K562 (cell line): ENCODE data around the gene ZNHIT2. TPM values are rescaled to one million over a fixed set of nuclear protein-coding genes. Genes with fewer than 3 reads are reported as not detected.

Experiments
- CBX1 ChIP-seq: sonication (generic); IDR thresholded peaks from 2 replicates; pipeline ENCODE4 v1.6.1; 2016; ENCODE audit warnings: antibody characterized with exemption, low read depth, mild to moderate bottlenecking
- CCAR2 ChIP-seq: fragments of 200-400 bp; formaldehyde crosslinking; IDR thresholded peaks from 2 replicates; pipeline ENCODE4 v1.6.1; 2017; ENCODE audit warnings: mild to moderate bottlenecking, low read depth, low read length
- CEBPB ChIP-seq: fragments of 450-650 bp; IDR thresholded peaks from 2 replicates; pipeline ENCODE4 v1.6.1; 2016; ENCODE audit warnings: missing genetic modification characterization, missing compliant biosample characterization
- CREM ChIP-seq: IDR thresholded peaks from 2 replicates; pipeline ENCODE4 v1.6.1; 2014; ENCODE audit warnings: antibody characterized with exemption, low read depth
- CTBP1 ChIP-seq: fragments of 450-650 bp; IDR thresholded peaks from 2 replicates; pipeline ENCODE4 v1.6.1; 2016; ENCODE audit warnings: borderline replicate concordance
- ELF1 ChIP-seq: fragments of 200-800 bp; sonication (Bioruptor generic); IDR thresholded peaks from 2 replicates; pipeline ENCODE4 v1.6.1; 2016; ENCODE audit warnings: missing genetic modification characterization, missing compliant biosample characterization
- ETV6 ChIP-seq, 3 experiments: fragments of 150-350 bp in 1 of 3; sonication (generic) in 1 of 3; formaldehyde crosslinking in 1 of 3; IDR thresholded peaks; 2 replicates each; pipeline versions ENCODE4 v1.6.1 to v1.8.0; 2014 to 2022; ENCODE audit warnings: borderline replicate concordance in 2 of 3, low read depth in 2 of 3, antibody characterized with exemption in 1 of 3, low read length in 1 of 3, mild to moderate bottlenecking in 1 of 3, missing genetic modification reagents in 1 of 3
- FOSL1 ChIP-seq: fragments of 200-800 bp; sonication (Bioruptor generic); conservative IDR thresholded peaks from 2 replicates; pipeline ENCODE4 v1.6.1; 2016; ENCODE audit warnings: missing genetic modification characterization, missing compliant biosample characterization
- IFI16 ChIP-seq: fragments of 250-450 bp; sonication (Bioruptor Pico); IDR thresholded peaks from 2 replicates; pipeline ENCODE4 v2.1.2; 2022; ENCODE audit warnings: mild to moderate bottlenecking, inconsistent platforms
- ILK ChIP-seq: fragments of 450-650 bp; IDR thresholded peaks from 2 replicates; pipeline ENCODE4 v1.6.1; 2016; ENCODE audit warnings: missing genetic modification characterization, low read depth, mild to moderate bottlenecking, missing compliant biosample characterization, moderate library complexity, borderline replicate concordance
- KDM5B ChIP-seq: fragments of 200-600 bp; sonication (generic); IDR thresholded peaks from 2 replicates; pipeline ENCODE4 v1.6.1; 2012; ENCODE audit warnings: low read depth, mild to moderate bottlenecking, moderate library complexity, low read length, control low read depth, inconsistent platforms; ENCODE audit not compliant: insufficient replicate concordance
- KLF6 ChIP-seq: fragments of 250-450 bp; sonication (Bioruptor Pico); IDR thresholded peaks from 2 replicates; pipeline ENCODE4 v1.4.0; 2020; ENCODE audit warnings: mild to moderate bottlenecking, moderate library complexity, borderline replicate concordance
- LCOR ChIP-seq: sonication (generic); formaldehyde crosslinking; IDR thresholded peaks from 2 replicates; pipeline ENCODE4 v1.8.0; 2022; ENCODE audit warnings: mild to moderate bottlenecking, missing genetic modification reagents
- PTTG1 ChIP-seq: fragments of 450-650 bp; IDR thresholded peaks from 2 replicates; pipeline ENCODE4 v1.6.1; 2016; ENCODE audit warnings: low read depth, mild to moderate bottlenecking, missing genetic modification characterization, missing compliant biosample characterization
- RBM17 ChIP-seq: fragments of 200-400 bp; formaldehyde crosslinking; IDR thresholded peaks from 2 replicates; pipeline ENCODE4 v1.6.1; 2017; ENCODE audit warnings: low read depth, mild to moderate bottlenecking, low read length, borderline replicate concordance
- SREBF1 ChIP-seq: fragments of 150-350 bp; IDR thresholded peaks from 2 replicates; pipeline ENCODE4 v1.6.1; 2014; ENCODE audit warnings: antibody characterized with exemption, low read depth, low read length, borderline replicate concordance
- SRSF7 ChIP-seq: fragments of 200-400 bp; formaldehyde crosslinking; optimal IDR thresholded peaks from 2 replicates; pipeline ENCODE3; 2017; ENCODE audit warnings: mild to moderate bottlenecking, low read depth, low read length
- STAT5B ChIP-seq: fragments of 250-450 bp; sonication (Bioruptor Pico); IDR thresholded peaks from 2 replicates; pipeline ENCODE4 v1.8.0; 2021; ENCODE audit warnings: mild to moderate bottlenecking, inconsistent platforms
- TEAD1 ChIP-seq, 2 experiments: fragments of 450-650 bp in 1 of 2; sonication (generic) in 1 of 2; formaldehyde crosslinking; IDR thresholded peaks; 2 replicates each; pipeline versions ENCODE4 v1.4.0 to v1.8.0; 2020 to 2022; ENCODE audit warnings: mild to moderate bottlenecking in 2 of 2, missing genetic modification reagents in 1 of 2
- ZBTB17 ChIP-seq: fragments of 450-650 bp; formaldehyde crosslinking; IDR thresholded peaks from 2 replicates; pipeline ENCODE4 v1.4.0; 2020; ENCODE audit warnings: mild to moderate bottlenecking
- ZKSCAN1 ChIP-seq: fragments of 150-350 bp; IDR thresholded peaks from 2 replicates; pipeline ENCODE4 v1.6.1; 2016; ENCODE audit warnings: low read depth, low read length
- ZNF124 ChIP-seq: sonication (generic); formaldehyde crosslinking; IDR thresholded peaks from 2 replicates; pipeline ENCODE4 v1.8.1; 2022; ENCODE audit warnings: missing genetic modification reagents
- ZNF197 ChIP-seq: fragments of 200-800 bp; sonication (Bioruptor generic); IDR thresholded peaks from 2 replicates; pipeline ENCODE4 v1.6.1; 2016; ENCODE audit warnings: low read depth, missing genetic modification characterization, missing compliant biosample characterization
- ZNF76 ChIP-seq: fragments of 250-450 bp; sonication (Bioruptor Pico); IDR thresholded peaks from 2 replicates; pipeline ENCODE4 v1.4.0; 2020; ENCODE audit warnings: mild to moderate bottlenecking, moderate library complexity, borderline replicate concordance
- polyA plus RNA-seq, 8 experiments: library from polyadenylated mRNA; depleted of rRNA in 4 of 8; stranded (reverse) in 5 of 8; unstranded in 3 of 8; fragments of >200 nt; fragmentation: Nextera tagmentation in 2 of 8; fragmentation: Illumina TruSeq in 1 of 8; extraction: Ambion mirVana in 2 of 8; extraction: Trizol in 1 of 8; gene quantifications; 2 replicates each; pipeline versions ENCODE4 v1.2.1 to v1.2.3, GENCODE V29; 2011 to 2014; ENCODE audit warnings: inconsistent platforms in 1 of 8, missing spikeins in 1 of 8
- total RNA-seq, 7 experiments: library from RNA; depleted of rRNA in 6 of 7; stranded (reverse); fragments of >200 nt in 6 of 7; fragmentation: Illumina TruSeq in 2 of 7; extraction: Trizol in 2 of 7; gene quantifications; 2 replicates each; pipeline versions ENCODE4 v1.2.1 to v1.2.3, GENCODE V29; 2011 to 2021; ENCODE audit warnings: low replicate concordance in 1 of 7
- TF ChIP-seq, protein P1 (sequence below): fragments of 450-650 bp; IDR thresholded peaks from 2 replicates; pipeline ENCODE4 v1.6.1; 2018; ENCODE audit not compliant: partially characterized antibody

ZNHIT2 gene
- total and polyA plus RNA-seq, 9 of the 15 experiments (the other 6 are each of a cell fraction or from before 2014, with no cell fraction given): 0.08 to 39.0 (median 2.5) TPM

DNA sequence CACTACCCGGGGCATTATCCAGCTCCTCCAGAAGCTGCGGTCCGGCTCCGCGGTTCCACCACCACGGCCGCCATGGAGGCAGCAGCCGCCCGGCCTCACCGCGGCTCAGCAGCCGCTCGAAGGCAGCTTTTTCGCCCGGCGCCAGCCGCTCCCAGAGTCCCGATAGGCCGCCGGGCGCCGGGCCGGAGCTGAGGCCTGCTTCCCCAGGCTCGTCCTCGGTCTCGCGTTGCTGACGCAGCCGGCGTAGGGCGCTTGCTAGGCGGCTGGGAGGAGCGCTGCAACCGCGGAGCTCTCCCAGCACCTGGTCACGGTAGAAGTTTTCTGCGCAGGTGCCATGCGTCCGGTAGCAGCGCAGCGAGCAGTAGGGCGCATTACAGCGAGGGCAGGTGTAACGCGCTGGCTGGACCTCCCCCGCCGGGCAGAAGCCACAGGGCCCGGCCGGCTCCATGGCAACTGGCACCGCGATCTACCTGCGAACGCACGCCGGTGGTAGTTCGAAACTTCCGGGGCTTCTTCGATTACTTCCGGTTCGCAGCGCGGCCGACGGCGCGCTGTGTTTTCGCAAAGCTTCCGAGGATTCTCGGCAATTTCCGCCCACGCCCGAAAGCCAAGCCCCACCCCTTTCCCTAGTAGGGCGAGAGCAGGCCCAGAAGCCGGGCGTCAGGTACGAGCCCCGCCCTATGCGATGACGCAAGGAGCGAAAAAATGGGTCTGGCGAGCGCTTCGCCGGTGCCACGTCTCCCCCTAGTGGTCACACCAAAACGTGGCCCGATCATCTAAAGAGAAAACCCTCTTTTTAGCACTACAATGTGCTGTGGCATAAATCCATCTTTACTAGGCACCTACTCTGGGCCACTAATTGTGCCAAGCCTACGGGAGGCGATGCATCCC, at the start of gene ZNHIT2 (continued):
- TF ChIP-seq ZNF76 (CRISPR knock-in tag) (no peak), KDM5B (peak; percentile 61), CCAR2 (no peak), ZBTB17 (CRISPR knock-in tag) (peak; percentile 51), CBX1 (peak; percentile 63; the same call in 1 of the 2 replicates), ZNF197 (CRISPR knock-in tag) (no peak), ELF1 (tag) (peak; percentile 91), TEAD1 (CRISPR knock-in tag; IDR thresholded peaks at IDR 0.05) (peak; percentile 5 to 81; a peak in 2 of 4 replicates), ZNF124 (CRISPR knock-in tag) (0 out of 2 replicates have a peak, but pooled peaks have one; percentile 57), CREM (peak; percentile 96), ZKSCAN1 (peak; percentile 64), ETV6 (IDR thresholded peaks at IDR 0.05; ENCODE audit: borderline replicate concordance in 1 of 2, low read depth in 2 of 2, low read length in 1 of 2) (no peak; a peak in 1 of 4 replicates), ETV6 (CRISPR knock-in tag; IDR thresholded peaks at IDR 0.05; ENCODE audit: borderline replicate concordance) (peak; percentile 49; the same call in 1 of the 2 replicates), STAT5B (no peak), ILK (tag) (no peak), FOSL1 (tag) (0 out of 2 replicates have a peak, but pooled peaks have one; percentile 41), SREBF1 (peak; percentile 74), KLF6 (CRISPR knock-in tag) (no peak), CTBP1 (peak; percentile 63; the same call in 1 of the 2 replicates), CEBPB (peak; percentile 97), LCOR (CRISPR knock-in tag) (peak; percentile 75; the same call in 1 of the 2 replicates), RBM17 (no peak), SRSF7 (no peak), PTTG1 (tag) (no peak), IFI16 (no peak)
- TF ChIP-seq, protein P1, sequence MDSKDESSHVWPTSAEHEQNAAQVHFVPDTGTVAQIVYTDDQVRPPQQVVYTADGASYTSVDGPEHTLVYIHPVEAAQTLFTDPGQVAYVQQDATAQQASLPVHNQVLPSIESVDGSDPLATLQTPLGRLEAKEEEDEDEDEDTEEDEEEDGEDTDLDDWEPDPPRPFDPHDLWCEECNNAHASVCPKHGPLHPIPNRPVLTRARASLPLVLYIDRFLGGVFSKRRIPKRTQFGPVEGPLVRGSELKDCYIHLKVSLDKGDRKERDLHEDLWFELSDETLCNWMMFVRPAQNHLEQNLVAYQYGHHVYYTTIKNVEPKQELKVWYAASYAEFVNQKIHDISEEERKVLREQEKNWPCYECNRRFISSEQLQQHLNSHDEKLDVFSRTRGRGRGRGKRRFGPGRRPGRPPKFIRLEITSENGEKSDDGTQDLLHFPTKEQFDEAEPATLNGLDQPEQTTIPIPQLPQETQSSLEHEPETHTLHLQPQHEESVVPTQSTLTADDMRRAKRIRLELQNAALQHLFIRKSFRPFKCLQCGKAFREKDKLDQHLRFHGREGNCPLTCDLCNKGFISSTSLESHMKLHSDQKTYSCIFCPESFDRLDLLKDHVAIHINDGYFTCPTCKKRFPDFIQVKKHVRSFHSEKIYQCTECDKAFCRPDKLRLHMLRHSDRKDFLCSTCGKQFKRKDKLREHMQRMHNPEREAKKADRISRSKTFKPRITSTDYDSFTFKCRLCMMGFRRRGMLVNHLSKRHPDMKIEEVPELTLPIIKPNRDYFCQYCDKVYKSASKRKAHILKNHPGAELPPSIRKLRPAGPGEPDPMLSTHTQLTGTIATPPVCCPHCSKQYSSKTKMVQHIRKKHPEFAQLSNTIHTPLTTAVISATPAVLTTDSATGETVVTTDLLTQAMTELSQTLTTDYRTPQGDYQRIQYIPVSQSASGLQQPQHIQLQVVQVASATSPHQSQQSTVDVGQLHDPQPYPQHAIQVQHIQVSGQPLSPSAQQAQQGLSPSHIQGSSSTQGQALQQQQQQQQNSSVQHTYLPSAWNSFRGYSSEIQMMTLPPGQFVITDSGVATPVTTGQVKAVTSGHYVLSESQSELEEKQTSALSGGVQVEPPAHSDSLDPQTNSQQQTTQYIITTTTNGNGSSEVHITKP: no peak
